NCI-H1417 (cell line): ENCODE data around the gene SAYSD1.
"Not testable (repeated sequence)": the region's sequence is repeated elsewhere in the genome, so short reads cannot be mapped to it uniquely, and the experiment has no call there.

Experiments
- DNase-seq, 3 experiments: peaks; one replicate each; lab custom pipeline; 2025; lab: John Stamatoyannopoulos, UW

SAYSD1 gene

GRCh38 chr6:39114704-39115599, at the start of gene SAYSD1:
Gene SAYSD1 (minus strand): TSS chr6:39115186. CDS start chr6:39115089, 97 bp downstream.
- peak; percentile 97 for DNase-seq

GRCh38 chr6:39157511-39157910, 42.5 kb upstream of the SAYSD1 start:
- DNase-seq = peak in 1 of 3 experiments; percentile 34

- peak in 2 of 3 experiments; percentile 23 to 65 for DNase-seq
These were observed 41.8 kb upstream of the SAYSD1 start for GRCh38 chr6:39156801-39157200.

- no peak for DNase-seq
These were observed 39.7 kb upstream of the SAYSD1 start for GRCh38 chr6:39154705-39155104.

- DNase-seq = no peak
These were observed 38.9 kb upstream of the SAYSD1 start for GRCh38 chr6:39153766-39154397.

- no peak for DNase-seq
These were observed 37.3 kb upstream of the SAYSD1 start for GRCh38 chr6:39152262-39152661.

GRCh38 chr6:39151211-39151610, 36.2 kb upstream of the SAYSD1 start:
- DNase-seq = no peak

GRCh38 chr6:39144481-39145173, 29.6 kb upstream of the SAYSD1 start:
- peak in 1 of 3 experiments; percentile 14 for DNase-seq

GRCh38 chr6:39143238-39143930, 28.4 kb upstream of the SAYSD1 start:
- no peak for DNase-seq

- no peak for DNase-seq
These were observed 25.7 kb upstream of the SAYSD1 start for GRCh38 chr6:39140556-39141167.

- no peak for DNase-seq
These were observed 22.3 kb upstream of the SAYSD1 start for GRCh38 chr6:39137245-39137644.

GRCh38 chr6:39136207-39136606, 21.2 kb upstream of the SAYSD1 start:
- not testable (repeated sequence) for DNase-seq

- DNase-seq = not testable (repeated sequence)
These were observed 19.8 kb upstream of the SAYSD1 start for GRCh38 chr6:39134761-39135160.

GRCh38 chr6:39130691-39131090, 15.7 kb upstream of the SAYSD1 start:
- DNase-seq = no peak

- no peak for DNase-seq
These were observed 13.8 kb upstream of the SAYSD1 start for GRCh38 chr6:39128832-39129231.

GRCh38 chr6:39128106-39128505, 13.1 kb upstream of the SAYSD1 start:
- DNase-seq = no peak

- DNase-seq = no peak
These were observed 9.1 kb upstream of the SAYSD1 start for GRCh38 chr6:39124114-39124513.

GRCh38 chr6:39118921-39119320, 3.9 kb upstream of the SAYSD1 start:
- DNase-seq = no peak

- DNase-seq = peak in 1 of 3 experiments; percentile 88
These were observed 640 bp downstream of the SAYSD1 start for GRCh38 chr6:39114388-39114703.

- DNase-seq = no peak
These were observed 1.2 kb downstream of the SAYSD1 start for GRCh38 chr6:39113788-39114187.

GRCh38 chr6:39111280-39111679, 3.7 kb downstream of the SAYSD1 start:
- DNase-seq = no peak
